Motor neuron (in vitro differentiated cells): Measurements from ENCODE around the gene PTPN4. TPM values are rescaled to one million over a fixed set of nuclear protein-coding genes. Genes with fewer than 3 reads are reported as not detected.
A peak's percentile ranks its signal among the peaks of the same experiment; 100 is the strongest.

Source experiments
- ATAC-seq, 8 experiments: fragments of 200-7000 bp; cut with Tn5 transposase; replicated peaks in 6 of 8; 2 replicates each; pipeline ENCODE4 v1.8.0; 2021; ENCODE audit warnings: mild to moderate bottlenecking in 8 of 8, moderate library complexity in 8 of 8
- H3K27ac ChIP-seq, 2 donors: fragments of 250-450 bp; sonication (Bioruptor Pico); 2 replicates each; pipeline ENCODE4 v1.9.0; 2021; ENCODE audit warnings: antibody characterized with exemption in 2 of 2, mild to moderate bottlenecking in 2 of 2, moderate library complexity in 1 of 2
- H3K4me1 ChIP-seq, 2 donors: fragments of 250-450 bp; sonication (Bioruptor Pico); replicated peaks in 1 of 2; 2 replicates each; pipeline ENCODE4 v1.6.1; 2021; ENCODE audit warnings: antibody characterized with exemption in 2 of 2, mild to moderate bottlenecking in 2 of 2, moderate library complexity in 1 of 2
- H3K4me3 ChIP-seq, 5 donors: fragments of 250-450 bp; sonication (Bioruptor Pico); 2 replicates each; pipeline ENCODE4 v1.9.0; 2021; ENCODE audit warnings: antibody characterized with exemption in 5 of 5, mild to moderate bottlenecking in 5 of 5, moderate library complexity in 4 of 5
- WGBS, 10 experiments: fragments of 450-650 bp; shearing (Covaris generic); methylation state at CpG; one replicate each; pipeline ENCODE4 v1.0.0; 2022; 5-methylcytosine and 5-hydroxymethylcytosine counted together
- in situ Hi-C, 9 experiments: fragments of 400-800 bp; cut with MboI; loops; one replicate each; pipeline ENCODE4 v1.15.0; 2021; ENCODE audit warnings: low sequenced_read_pairs in 9 of 9, low pct_unique_long_range_greater_than_20kb in 2 of 9; ENCODE audit not compliant: unreplicated experiment in 9 of 9
- total RNA-seq, 8 experiments: library from RNA; unstranded; fragments of 300-600 nt; gene quantifications; 2 replicates each; pipeline versions ENCODE4 v1.2.3 to v1.2.4, GENCODE V29; 2022

PTPN4 gene
- total RNA-seq, 8 experiments from 2014 or later, result 10.9 to 37.1 (median 20.4) TPM

DNA sequence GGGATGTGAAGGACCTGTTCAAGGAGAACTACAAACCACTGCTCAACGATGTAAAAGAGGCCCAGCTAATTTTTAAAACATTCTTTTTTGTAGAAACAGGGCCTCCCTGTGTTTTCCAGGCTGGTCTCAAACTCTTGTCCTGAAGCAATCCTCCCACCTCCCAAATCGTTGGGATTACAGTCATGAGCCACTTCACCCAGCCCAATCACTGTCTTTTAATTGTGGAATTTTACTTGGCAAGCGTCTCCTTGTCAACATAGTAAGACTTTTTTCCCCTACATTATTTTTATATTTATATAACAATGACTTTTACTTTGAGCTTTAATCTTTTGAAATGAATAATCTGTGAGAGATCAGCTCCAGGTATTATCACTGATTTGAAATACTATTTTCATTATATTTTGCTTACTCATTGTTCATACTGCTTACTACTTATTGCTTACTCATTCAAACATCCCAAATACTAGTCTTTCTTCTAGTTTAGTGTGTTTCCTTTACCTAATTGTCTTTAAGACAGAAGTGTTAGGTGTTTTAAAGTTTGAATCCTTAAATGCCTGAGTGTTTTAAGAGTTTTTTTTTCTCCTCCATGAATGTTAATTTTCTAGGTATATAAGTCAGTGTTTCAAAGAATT, 48.9 kb downstream of the PTPN4 start:
- H3K4me3 ChIP-seq, result no peak overlapping the region
- no peak overlapping the region for H3K27ac ChIP-seq
- in situ Hi-C loops, result no loop called here
- H3K4me1 ChIP-seq, result no peaks in the 10 kb centered on the region
- WGBS, 10 experiments, result 0 to 100% (median 58%) methylated on average over 1 to 3 of the region's 3 CpGs; no CpG with 5 or more reads in 1 of the 10 experiments
- no peak for ATAC-seq

- in situ Hi-C loops, result no loop called here
- peak in 3 of 8 experiments; percentile 68 to 82 (median 74) for ATAC-seq
- H3K27ac ChIP-seq, result no peak overlapping the region
- H3K4me1 ChIP-seq, result no peaks in the 10 kb centered on the region
- WGBS, 10 experiments, result 0 to 100% (median 89%) methylated on average over 3 to 6 of the region's 6 CpGs
- no peak overlapping the region for H3K4me3 ChIP-seq
Measured at GRCh38 chr2:119809339-119810048, 49.8 kb downstream of the PTPN4 start.

- WGBS, 10 experiments, result 0 to 100% (median 82%) methylated on average over 1 to 2 of the region's 2 CpGs
- peak in 2 of 8 experiments; percentile 17 to 89 for ATAC-seq
- in situ Hi-C loops, result no loop called here
Measured at GRCh38 chr2:119810049-119810630, 50.4 kb downstream of the PTPN4 start.

DNA sequence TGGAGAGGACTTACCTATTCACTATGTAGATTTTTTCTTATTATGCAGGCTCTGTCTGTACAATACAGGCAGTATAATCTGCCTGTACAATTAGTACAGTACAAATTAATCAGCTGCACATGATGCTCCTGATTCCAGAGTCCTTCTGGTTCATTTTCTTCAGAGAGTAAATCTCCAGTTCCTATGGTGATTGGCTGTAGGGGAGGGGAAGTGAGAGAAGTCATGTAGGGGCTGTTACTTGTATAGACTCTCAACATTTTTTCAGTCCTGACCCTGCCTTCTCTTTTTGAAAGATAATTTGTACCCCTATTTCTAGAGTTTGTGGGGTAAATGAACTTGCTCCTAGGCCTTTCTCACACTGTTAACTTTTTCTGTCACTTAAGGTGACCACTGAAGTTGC, 54.5 kb downstream of the PTPN4 start:
- no peak overlapping the region for H3K27ac ChIP-seq
- H3K4me1 ChIP-seq, result no peaks in the 10 kb centered on the region
- H3K4me3 ChIP-seq, result no peak overlapping the region
- in situ Hi-C loops, result no loop called here
- peak in 1 of 8 experiments; percentile 23 for ATAC-seq

More at GRCh38 chr2:119810049-119810630, 50.4 kb downstream of the PTPN4 start:
- Histone ChIP-seq H3K4me1 (no peaks in the 10 kb centered on the region), H3K27ac (no peak overlapping the region), H3K4me3 (no peak overlapping the region)

DNA sequence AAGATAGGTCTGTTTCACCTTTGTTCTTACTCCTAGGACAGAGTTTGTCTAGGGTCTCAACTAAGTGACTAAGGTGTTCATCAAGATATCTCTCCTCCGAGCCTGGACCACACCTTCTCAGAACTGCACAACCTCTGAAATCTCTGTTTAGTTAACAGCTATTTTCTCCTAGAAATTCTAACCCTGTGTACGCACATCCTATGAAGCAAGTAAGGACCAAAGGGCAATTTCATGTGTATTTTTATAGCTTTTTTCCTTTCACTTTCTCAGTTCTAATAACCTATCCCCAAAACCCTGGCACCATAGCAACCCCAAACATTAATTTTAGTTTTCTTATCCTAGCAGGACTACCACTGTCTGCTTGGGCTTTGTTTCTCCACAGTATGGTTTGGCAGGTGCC, 59.1 kb downstream of the PTPN4 start:
- in situ Hi-C loops, result no loop called here
- 93 to 100% (median 100%) methylated on average over 1 to 2 of the region's 2 CpGs; no CpG with 5 or more reads in 4 of the 10 experiments for WGBS, 10 experiments

DNA sequence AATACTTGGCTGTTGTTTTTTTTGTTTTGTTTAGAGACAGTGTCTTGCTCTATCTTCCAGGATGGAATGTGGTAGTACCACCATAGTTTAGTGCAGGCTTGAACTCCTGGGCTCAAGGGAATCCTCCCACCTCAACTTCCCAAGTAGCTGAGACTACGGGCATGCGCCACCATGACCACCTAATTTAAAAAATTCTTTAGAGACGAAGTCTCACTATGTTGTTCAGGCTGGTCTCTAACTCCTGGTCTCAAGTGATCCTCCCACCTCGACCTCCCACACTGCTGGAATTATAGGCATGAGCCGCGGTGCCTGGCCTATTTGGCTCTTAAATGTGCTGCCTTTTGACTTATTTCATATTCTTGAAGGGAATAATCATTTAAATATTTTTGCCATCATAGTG, 60.1 kb downstream of the PTPN4 start:
- Histone ChIP-seq H3K4me1 (no peaks in the 10 kb centered on the region), H3K4me3 (no peak overlapping the region), H3K27ac (no peak overlapping the region)
- WGBS, 10 experiments, result 93 to 100% (median 100%) methylated on average over 1 to 6 of the region's 6 CpGs; no CpG with 5 or more reads in 2 of the 10 experiments
- in situ Hi-C loops, result no loop called here
- no peak for ATAC-seq

More for the DNA sequence above, 59.1 kb downstream of the PTPN4 start:
- Histone ChIP-seq H3K4me1 (no peaks in the 10 kb centered on the region), H3K27ac (no peak overlapping the region), H3K4me3 (no peak overlapping the region)
- ATAC-seq, result no peak

DNA sequence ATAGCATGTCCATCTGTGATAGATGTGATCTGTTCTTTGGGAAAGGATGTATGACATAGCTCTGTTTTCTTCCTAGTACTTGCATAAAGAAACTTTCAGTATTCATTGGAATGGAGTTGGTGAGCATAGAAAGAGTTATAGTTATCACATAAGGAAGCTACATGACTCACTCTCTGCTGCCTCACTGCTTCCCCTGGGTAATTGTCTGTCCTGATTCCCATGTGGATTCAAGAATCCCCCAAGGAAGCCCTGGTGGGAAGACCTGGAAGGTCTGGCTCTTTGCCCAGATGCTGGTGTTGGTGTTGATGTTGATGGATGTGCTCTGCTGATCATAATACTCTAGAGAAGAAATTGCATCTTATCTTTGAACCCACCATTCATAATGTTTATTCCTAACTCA, 60.6 kb downstream of the PTPN4 start:
- Histone ChIP-seq H3K27ac (no peak overlapping the region), H3K4me1 (no peaks in the 10 kb centered on the region), H3K4me3 (no peak overlapping the region)
- in situ Hi-C loops, result no loop called here
- peak; percentile 28 to 78 (median 45) for ATAC-seq

GRCh38 chr2:119821266-119821665, 61.5 kb downstream of the PTPN4 start:
- in situ Hi-C loops, result no loop called here
- WGBS, 10 experiments, result 72 to 100% (median 91%) methylated on average over 2 of the region's 2 CpGs; no CpG with 5 or more reads in 4 of the 10 experiments
- no peak overlapping the region for H3K27ac ChIP-seq
- H3K4me1 ChIP-seq, result no peaks in the 10 kb centered on the region
- H3K4me3 ChIP-seq, result no peak overlapping the region
- no peak for ATAC-seq

DNA sequence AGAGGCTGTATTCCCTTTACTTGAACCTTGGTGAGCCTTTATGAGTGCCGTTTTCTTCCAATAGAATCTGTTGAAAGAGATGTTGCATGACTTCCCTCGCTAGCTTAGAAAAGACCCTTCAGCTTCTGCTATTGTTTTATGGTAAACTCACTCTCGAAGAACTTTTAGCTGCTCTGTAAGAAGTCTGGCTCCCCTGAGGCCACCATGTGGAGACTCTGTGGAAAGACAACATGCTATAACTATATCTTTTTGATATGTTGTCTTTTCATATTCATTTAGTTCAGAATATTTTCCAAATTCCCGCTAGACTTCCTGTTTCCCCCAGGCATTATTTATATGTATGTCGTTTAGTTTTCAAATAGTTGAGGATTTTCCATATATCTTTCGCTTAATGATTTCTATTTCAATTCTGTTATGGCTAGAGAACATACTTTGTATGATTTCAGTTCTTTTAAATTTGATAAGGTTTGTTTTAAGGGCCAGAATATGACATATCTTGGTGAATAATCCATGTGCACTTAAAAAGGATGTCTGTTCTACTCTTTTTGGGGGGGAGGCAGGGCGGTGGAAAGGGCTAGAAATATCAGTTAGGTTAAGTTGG, 64.1 kb downstream of the PTPN4 start:
- Histone ChIP-seq H3K4me3 (no peak overlapping the region), H3K27ac (no peak overlapping the region), H3K4me1 (no peaks in the 10 kb centered on the region)
- in situ Hi-C loops, result no loop called here
- peak in 3 of 8 experiments; percentile 28 to 80 (median 48) for ATAC-seq
- 24 to 89% (median 61%) methylated on average over 3 to 7 of the region's 7 CpGs for WGBS, 10 experiments

GRCh38 chr2:119826370-119826961, 66.7 kb downstream of the PTPN4 start:
- in situ Hi-C loops, result no loop called here
- ATAC-seq, result peak in 4 of 8 experiments; percentile 41 to 86 (median 82)

GRCh38 chr2:119827866-119828507, 68.3 kb downstream of the PTPN4 start:
- H3K27ac ChIP-seq, result no peak overlapping the region
- ATAC-seq, result peak in 1 of 8 experiments; percentile 30
- WGBS, 10 experiments, result 54 to 100% (median 87%) methylated on average over 2 to 5 of the region's 5 CpGs; no CpG with 5 or more reads in 2 of the 10 experiments
- H3K4me1 ChIP-seq, result no peaks in the 10 kb centered on the region
- no peak overlapping the region for H3K4me3 ChIP-seq
- in situ Hi-C loops, result no loop called here

More at GRCh38 chr2:119826370-119826961, 66.7 kb downstream of the PTPN4 start:
- Histone ChIP-seq H3K4me3 (no peak overlapping the region), H3K4me1 (no peaks in the 10 kb centered on the region), H3K27ac (no peak overlapping the region)
- WGBS, 10 experiments, result 43 to 100% (median 88%) methylated on average over 1 to 5 of the region's 5 CpGs

- H3K27ac ChIP-seq, result no peak overlapping the region
- 66 to 100% (median 85%) methylated on average over 1 to 14 of the region's 22 CpGs; no CpG with 5 or more reads in 3 of the 10 experiments for WGBS, 10 experiments
- no peak for ATAC-seq
- H3K4me1 ChIP-seq, result no peaks in the 10 kb centered on the region
- in situ Hi-C loops, result no loop called here
- H3K4me3 ChIP-seq, result no peak overlapping the region
Measured at GRCh38 chr2:119836455-119837142, 76.9 kb downstream of the PTPN4 start.
